Measurements from ENCODE around the gene SPRR2B. TPM values are rescaled to one million over a fixed set of nuclear protein-coding genes. Genes with fewer than 3 reads are reported as not detected.

SPRR2B gene
- polyA plus RNA-seq, 1 donor from 2014 or later, result not detected

DNA sequence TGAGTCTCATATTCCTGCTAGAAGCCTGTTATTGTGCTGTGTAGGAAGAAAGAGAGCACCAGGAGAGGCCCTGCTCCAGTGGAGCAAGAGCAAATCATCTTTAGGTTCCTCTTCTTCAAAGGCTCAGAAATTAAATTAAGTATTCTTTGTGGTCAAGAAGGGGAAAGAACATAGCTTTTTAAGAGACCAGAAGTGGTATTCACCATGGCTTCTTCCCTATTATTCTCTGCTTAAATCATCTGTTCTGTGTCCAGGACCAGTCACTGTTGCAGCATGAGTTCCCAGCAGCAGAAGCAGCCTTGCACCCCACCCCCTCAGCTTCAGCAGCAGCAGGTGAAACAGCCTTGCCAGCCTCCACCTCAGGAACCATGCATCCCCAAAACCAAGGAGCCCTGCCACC is 39.3 kb downstream of the SPRR2B start:
- Histone ChIP-seq H3K9me3 (ENCODE audit: low read length) (no peaks in the 10 kb centered on the region), H4K20me1 (ENCODE audit: insufficient read depth) (no peaks in the 10 kb centered on the region), H3F3A (ENCODE audit: insufficient read depth, low read length, poor library complexity, severe bottlenecking) (no peaks in the 10 kb centered on the region), H3K36me3 (ENCODE audit: insufficient read depth, low read length) (no peaks in the 10 kb centered on the region), H3K27ac (ENCODE audit: low read length) (no peak overlapping the region), H3K27me3 (ENCODE audit: insufficient read depth, low read depth, low read length) (no peaks in the 10 kb centered on the region), H2AFZ (ENCODE audit: low read depth, low read length) (no peak overlapping the region), H3K4me2 (ENCODE audit: low read length) (no peak overlapping the region), H3K79me2 (replicated peaks; ENCODE audit: insufficient read depth, low read length) (no peaks in the 10 kb centered on the region), H3K9ac (ENCODE audit: low read length) (no peak overlapping the region), H3K4me3 (ENCODE audit: low read length) (no peak overlapping the region), H3K9me2 (ENCODE audit: insufficient read depth, low read length) (no peaks in the 10 kb centered on the region)
- TF ChIP-seq REST (IDR thresholded peaks at IDR 0.05; ENCODE audit: borderline replicate concordance) (no peak), MXI1 (conservative IDR thresholded peaks at IDR 0.05; ENCODE audit: poor library complexity, severe bottlenecking) (no peak), TAF1 (IDR thresholded peaks at IDR 0.05; ENCODE audit: low read depth) (no peak), EP300 (conservative IDR thresholded peaks at IDR 0.05; ENCODE audit: poor library complexity, severe bottlenecking) (no peak), CTCF (IDR thresholded peaks at IDR 0.05; ENCODE audit: poor library complexity, severe bottlenecking) (no peak), POLR2AphosphoS5 (IDR thresholded peaks at IDR 0.05) (no peak), EZH2 (IDR thresholded peaks at IDR 0.05; ENCODE audit: borderline replicate concordance, insufficient read depth, low read length, poor library complexity, severe bottlenecking) (no peak), RAD21 (conservative IDR thresholded peaks at IDR 0.05) (no peak), SMC3 (conservative IDR thresholded peaks at IDR 0.05; ENCODE audit: poor library complexity) (no peak)

DNA sequence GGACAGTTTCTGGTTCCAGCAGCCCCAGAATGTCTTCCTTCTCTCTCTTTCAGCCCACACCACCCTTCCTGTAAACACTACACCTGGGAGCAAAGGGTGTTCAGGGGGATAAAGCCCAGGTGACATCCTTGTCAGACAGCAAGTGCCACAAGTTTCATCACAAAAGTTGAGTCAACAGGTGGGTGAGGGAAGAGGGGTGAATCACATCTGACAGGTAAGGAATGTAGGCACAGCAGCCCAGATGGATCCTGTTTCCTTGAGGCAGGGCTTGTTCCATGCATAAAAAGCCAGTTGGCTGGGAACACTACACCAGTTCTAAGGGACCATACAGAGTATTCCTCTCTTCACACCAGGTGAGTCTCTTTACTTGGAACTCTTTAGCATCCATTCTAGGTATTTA is 40.5 kb downstream of the SPRR2B start, which contains the start of gene SPRR1B:
Gene SPRR1B (plus strand): TSS at position 309 of the 400 bp plus-strand sequence. CDS start 1,143 bp downstream, outside the sequence.
- Histone ChIP-seq H3K9me3 (ENCODE audit: low read length) (no peaks in the 10 kb centered on the region), H2AFZ (ENCODE audit: low read depth, low read length) (no peak within 1 kb of the TSS), H3K27ac (ENCODE audit: low read length) (no peak within 1 kb of the TSS), H3F3A (ENCODE audit: insufficient read depth, low read length, poor library complexity, severe bottlenecking) (no peaks in the 10 kb centered on the region), H3K27me3 (ENCODE audit: insufficient read depth, low read depth, low read length) (no peaks in the 10 kb centered on the region), H3K4me3 (ENCODE audit: low read length) (no peak within 1 kb of the TSS), H3K79me2 (replicated peaks; ENCODE audit: insufficient read depth, low read length) (no peaks in the 10 kb centered on the region), H3K9ac (ENCODE audit: low read length) (no peak within 1 kb of the TSS), H4K20me1 (ENCODE audit: insufficient read depth) (no peaks in the 10 kb centered on the region), H3K4me2 (ENCODE audit: low read length) (no peak within 1 kb of the TSS), H3K36me3 (ENCODE audit: insufficient read depth, low read length) (no peaks in the 10 kb centered on the region), H3K9me2 (ENCODE audit: insufficient read depth, low read length) (no peaks in the 10 kb centered on the region)
- TF ChIP-seq SMC3 (conservative IDR thresholded peaks at IDR 0.05; ENCODE audit: poor library complexity) (no peak), EP300 (conservative IDR thresholded peaks at IDR 0.05; ENCODE audit: poor library complexity, severe bottlenecking) (no peak), POLR2AphosphoS5 (IDR thresholded peaks at IDR 0.05) (no peak), MXI1 (conservative IDR thresholded peaks at IDR 0.05; ENCODE audit: poor library complexity, severe bottlenecking) (no peak), EZH2 (IDR thresholded peaks at IDR 0.05; ENCODE audit: borderline replicate concordance, insufficient read depth, low read length, poor library complexity, severe bottlenecking) (no peak), CTCF (IDR thresholded peaks at IDR 0.05; ENCODE audit: poor library complexity, severe bottlenecking) (no peak), REST (IDR thresholded peaks at IDR 0.05; ENCODE audit: borderline replicate concordance) (no peak), TAF1 (IDR thresholded peaks at IDR 0.05; ENCODE audit: low read depth) (no peak), RAD21 (conservative IDR thresholded peaks at IDR 0.05) (no peak)
